ENCODE results near the gene CD9. TPM values are rescaled to one million over a fixed set of nuclear protein-coding genes. Genes with fewer than 3 reads are reported as not detected.

The CD9 gene
- polyA plus RNA-seq, 3 donors from 2014 or later, result 2.1 to 9.8 (median 5.1) TPM

DNA sequence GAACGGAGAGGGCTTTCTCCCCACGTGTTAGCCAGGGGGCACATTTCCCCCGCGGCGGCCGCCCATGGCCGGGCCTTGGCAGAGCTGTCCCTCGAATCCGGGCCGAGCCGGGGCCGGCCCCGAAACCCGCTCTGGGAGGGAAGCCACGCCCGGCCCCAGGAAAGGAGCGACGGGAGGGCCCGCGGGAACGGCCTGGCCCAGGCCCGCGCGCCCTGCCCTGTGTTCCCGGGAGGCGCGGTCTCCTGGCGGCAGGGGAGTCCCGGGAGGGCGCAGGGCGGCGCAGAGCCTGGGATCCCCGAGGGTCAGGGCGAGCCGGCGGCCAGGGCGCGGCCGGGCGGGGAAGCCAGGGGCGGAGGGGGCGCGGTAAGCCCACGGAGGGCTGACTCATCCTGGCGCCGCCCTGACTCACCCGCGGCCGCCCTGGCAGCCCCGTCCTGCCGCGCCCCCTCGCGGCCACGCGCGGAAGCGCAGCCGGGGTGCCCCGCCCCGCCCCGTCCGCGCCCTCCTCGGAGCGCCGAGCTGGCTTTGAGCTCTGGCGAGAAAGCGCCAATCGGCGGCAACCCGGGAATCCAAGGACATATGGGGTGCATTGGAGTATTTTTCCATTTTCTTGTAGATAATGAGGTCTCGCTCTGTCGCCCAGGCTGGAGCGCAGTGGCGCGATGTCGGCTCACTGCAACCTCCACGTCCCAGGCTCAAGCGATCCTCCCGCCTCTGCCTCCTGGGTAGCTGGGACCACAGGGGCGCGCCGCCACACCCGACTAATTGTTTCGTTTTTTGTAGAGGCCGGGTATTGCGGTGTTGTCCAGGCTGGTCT lies 78.4 kb downstream of the CD9 start:
- DNase-seq, result peak; percentile 79 to 85 (median 83)
- H3K36me3 Mint-ChIP-seq, result no peaks in the 10 kb centered on the region
- H3K4me3 Mint-ChIP-seq, result peak overlapping the region; percentile 47 to 84 (median 75)
- no peaks in the 10 kb centered on the region for H3K9me3 Mint-ChIP-seq
- H3K27ac Mint-ChIP-seq, result no peak overlapping the region
- H3K27me3 Mint-ChIP-seq (ENCODE audit: low read depth in 3 of 3), result peaks cover 10 to 27% (median 18%) of the 10 kb centered on the region in 3 donors
- H3K4me1 Mint-ChIP-seq, result peaks cover 3 to 8% of the 10 kb centered on the region in 2 donors

GRCh38 chr12:6279256-6279628 lies 79.0 kb downstream of the CD9 start:
- no peaks in the 10 kb centered on the region for H3K9me3 Mint-ChIP-seq
- H3K27me3 Mint-ChIP-seq (ENCODE audit: low read depth in 3 of 3), result peaks cover 10 to 27% (median 18%) of the 10 kb centered on the region in 3 donors
- H3K4me3 Mint-ChIP-seq, result peak overlapping the region in 4 of 5 donors; percentile 35 to 47 (median 44)
- H3K4me1 Mint-ChIP-seq, result peaks cover 3 to 8% of the 10 kb centered on the region in 2 donors
- H3K36me3 Mint-ChIP-seq, result no peaks in the 10 kb centered on the region
- DNase-seq, result no peak
- no peak overlapping the region for H3K27ac Mint-ChIP-seq

DNA sequence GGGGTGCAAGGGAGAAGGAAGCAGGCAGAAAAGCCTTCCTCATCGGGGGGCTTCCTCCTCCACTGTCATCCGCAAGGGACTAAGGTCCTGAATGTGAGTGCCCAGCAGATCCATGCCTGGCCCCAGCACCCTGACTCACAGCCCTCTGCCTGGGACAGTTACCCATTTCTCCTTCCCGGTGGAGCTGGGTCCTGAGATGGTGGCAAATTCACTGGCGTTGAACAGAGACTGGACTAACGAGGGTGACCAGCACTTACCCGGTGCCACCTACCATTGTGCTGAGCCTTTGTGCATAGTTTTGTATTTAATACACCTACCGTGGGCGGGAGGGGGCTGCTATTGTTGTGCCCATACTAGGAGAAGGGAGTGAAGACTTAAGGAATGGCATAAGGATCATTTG lies 79.4 kb downstream of the CD9 start:
- peak overlapping the region in 1 of 5 donors; percentile 35 for H3K4me3 Mint-ChIP-seq
- H3K9me3 Mint-ChIP-seq, result no peaks in the 10 kb centered on the region
- no peak for DNase-seq
- H3K27me3 Mint-ChIP-seq (ENCODE audit: low read depth in 3 of 3), result peaks cover 10 to 27% (median 18%) of the 10 kb centered on the region in 3 donors
- H3K36me3 Mint-ChIP-seq, result no peaks in the 10 kb centered on the region
- peaks cover 3 to 8% of the 10 kb centered on the region in 2 donors for H3K4me1 Mint-ChIP-seq
- H3K27ac Mint-ChIP-seq, result no peak overlapping the region

DNA sequence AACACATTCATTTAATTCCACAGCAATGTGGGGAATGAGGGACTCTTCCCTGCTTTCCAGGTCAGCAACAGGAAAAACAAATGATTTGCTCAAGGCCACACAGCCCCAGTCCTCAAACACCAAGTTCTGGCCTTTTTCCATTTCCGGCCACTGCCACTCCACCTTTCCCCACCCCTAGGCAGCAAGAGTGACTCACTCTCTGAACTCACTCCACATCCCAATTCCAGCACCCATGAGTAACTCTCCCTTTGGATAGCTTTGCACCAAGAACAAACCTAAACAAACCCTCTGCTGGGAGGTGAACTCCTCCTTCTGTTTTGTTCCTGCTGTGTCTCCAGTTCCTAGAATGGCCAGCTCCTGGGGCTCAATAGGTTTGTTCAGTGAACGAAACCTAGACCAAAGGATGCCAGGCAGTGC lies 79.9 kb downstream of the CD9 start:
- H3K4me1 Mint-ChIP-seq, result peaks cover 5 to 8% of the 10 kb centered on the region in 2 donors
- no peak for DNase-seq
- peaks cover 10 to 26% (median 18%) of the 10 kb centered on the region in 3 donors for H3K27me3 Mint-ChIP-seq (ENCODE audit: low read depth in 3 of 3)
- H3K36me3 Mint-ChIP-seq, result no peaks in the 10 kb centered on the region
- peak overlapping the region in 1 of 5 donors; percentile 35 for H3K4me3 Mint-ChIP-seq
- no peak overlapping the region for H3K27ac Mint-ChIP-seq
- no peaks in the 10 kb centered on the region for H3K9me3 Mint-ChIP-seq

GRCh38 chr12:6280672-6281071 lies 80.5 kb downstream of the CD9 start:
- no peak overlapping the region for H3K4me3 Mint-ChIP-seq
- H3K27me3 Mint-ChIP-seq (ENCODE audit: low read depth in 3 of 3), result peaks cover 9 to 26% (median 18%) of the 10 kb centered on the region in 3 donors
- H3K4me1 Mint-ChIP-seq, result peaks cover 6 to 8% of the 10 kb centered on the region in 2 donors
- H3K9me3 Mint-ChIP-seq, result no peaks in the 10 kb centered on the region
- H3K36me3 Mint-ChIP-seq, result no peaks in the 10 kb centered on the region
- no peak for DNase-seq
- H3K27ac Mint-ChIP-seq, result no peak overlapping the region

- no peaks in the 10 kb centered on the region for H3K9me3 Mint-ChIP-seq
- H3K4me1 Mint-ChIP-seq, result peaks cover 6 to 8% of the 10 kb centered on the region in 2 donors
- H3K27ac Mint-ChIP-seq, result no peak overlapping the region
- no peak for DNase-seq
- no peaks in the 10 kb centered on the region for H3K36me3 Mint-ChIP-seq
- no peak overlapping the region for H3K4me3 Mint-ChIP-seq
- H3K27me3 Mint-ChIP-seq (ENCODE audit: low read depth in 3 of 3), result peaks cover 9 to 26% (median 18%) of the 10 kb centered on the region in 3 donors
Observed at GRCh38 chr12:6281081-6281809, 81.0 kb downstream of the CD9 start.

GRCh38 chr12:6282453-6282840 lies 82.2 kb downstream of the CD9 start:
- H3K27me3 Mint-ChIP-seq (ENCODE audit: low read depth in 3 of 3), result peaks cover 9 to 23% (median 13%) of the 10 kb centered on the region in 3 donors
- no peak overlapping the region for H3K27ac Mint-ChIP-seq
- H3K4me3 Mint-ChIP-seq, result peak overlapping the region in 1 of 5 donors; percentile 38
- peaks cover 6 to 8% of the 10 kb centered on the region in 2 donors for H3K4me1 Mint-ChIP-seq
- no peaks in the 10 kb centered on the region for H3K36me3 Mint-ChIP-seq
- DNase-seq, result no peak
- H3K9me3 Mint-ChIP-seq, result no peaks in the 10 kb centered on the region

DNA sequence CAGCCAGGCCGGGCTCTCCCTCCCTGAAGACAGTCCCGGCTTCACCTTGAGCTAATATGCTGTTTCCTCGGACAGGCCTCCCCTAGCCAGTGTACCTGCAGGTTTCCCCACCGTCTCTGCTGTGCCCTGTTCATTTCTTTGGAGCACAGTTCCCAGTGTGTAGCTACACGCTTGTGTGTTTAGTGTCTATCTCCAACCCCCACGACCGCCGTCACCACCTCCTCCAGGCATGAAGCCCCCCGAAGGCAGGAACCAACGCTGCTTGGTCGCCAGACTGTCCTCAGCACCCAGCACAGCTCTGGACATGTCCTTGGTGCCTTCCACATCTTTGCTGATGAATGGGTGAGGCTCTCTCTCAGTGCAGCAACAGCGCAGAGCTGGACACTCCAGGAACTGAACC lies 84.1 kb downstream of the CD9 start:
- no peak overlapping the region for H3K4me3 Mint-ChIP-seq
- H3K27me3 Mint-ChIP-seq (ENCODE audit: low read depth in 3 of 3), result peaks cover 7 to 19% (median 8%) of the 10 kb centered on the region in 3 donors
- DNase-seq, result no peak
- H3K27ac Mint-ChIP-seq, result no peak overlapping the region
- H3K4me1 Mint-ChIP-seq, result peaks cover 0 to 3% of the 10 kb centered on the region in 2 donors
- no peaks in the 10 kb centered on the region for H3K36me3 Mint-ChIP-seq
- H3K9me3 Mint-ChIP-seq, result no peaks in the 10 kb centered on the region

DNA sequence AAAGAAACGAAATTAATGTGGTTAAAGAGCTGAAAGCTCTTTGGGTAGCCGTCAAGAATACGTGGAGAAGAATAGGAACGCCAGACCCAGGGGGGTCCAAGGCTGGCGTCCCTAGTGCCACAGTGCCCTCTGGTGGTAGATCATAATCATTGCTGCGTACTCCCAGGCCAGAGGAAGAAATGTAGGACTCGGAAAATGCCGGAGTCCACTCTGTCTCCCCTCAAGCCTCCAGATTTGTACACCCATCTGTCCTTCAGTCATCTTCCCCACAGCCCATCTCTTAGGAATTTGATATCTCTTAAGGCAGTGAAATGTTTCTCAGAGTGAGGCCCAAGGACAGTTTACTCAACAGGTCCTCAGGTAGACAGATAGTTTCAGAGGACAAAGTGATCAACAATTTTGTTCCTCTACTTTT lies 84.9 kb downstream of the CD9 start:
- Mint-ChIP-seq H3K27ac (no peak overlapping the region), H3K4me3 (no peak overlapping the region), H3K9me3 (no peaks in the 10 kb centered on the region), H3K27me3 (ENCODE audit: low read depth in 3 of 3) (peaks cover 6 to 17% (median 8%) of the 10 kb centered on the region in 3 donors), H3K36me3 (no peaks in the 10 kb centered on the region), H3K4me1 (peaks cover 0 to 3% of the 10 kb centered on the region in 2 donors)
- DNase-seq, result peak; percentile 55 to 62 (median 58)

DNA sequence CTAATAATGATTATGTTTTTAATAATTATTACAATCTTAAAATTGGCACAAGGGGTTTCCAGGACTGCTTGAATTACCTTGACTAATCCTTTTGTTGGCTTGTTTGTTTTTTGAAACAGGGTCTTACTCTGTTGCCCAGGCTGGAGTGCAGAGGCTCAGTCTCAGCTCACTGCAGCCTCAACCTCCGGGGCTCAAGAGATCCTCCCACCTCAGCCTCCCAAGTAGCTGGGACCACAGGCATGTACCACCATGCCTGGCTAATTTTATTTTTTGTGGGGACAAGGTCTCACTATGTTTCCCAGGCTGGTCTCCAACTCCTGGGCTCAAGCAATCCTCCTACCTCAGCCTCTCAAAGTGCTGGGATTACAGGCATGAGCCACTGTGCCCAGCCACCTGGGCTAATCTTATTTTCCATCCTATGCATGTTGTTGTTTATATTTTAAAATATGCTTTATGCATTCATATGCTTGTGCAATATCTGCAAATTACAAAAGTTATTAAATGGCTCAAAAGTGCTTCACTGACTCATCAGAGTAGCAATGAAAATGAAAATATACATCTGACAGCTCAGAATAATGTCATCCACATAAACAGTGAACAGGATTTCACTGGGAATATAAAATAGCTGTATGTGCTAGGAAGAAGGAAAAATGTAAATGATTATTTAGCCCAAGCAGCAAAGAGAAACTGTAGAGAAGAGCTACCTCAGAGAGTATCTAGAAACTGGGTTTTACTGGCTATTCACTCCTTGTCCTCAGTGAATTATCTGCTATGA lies 85.5 kb downstream of the CD9 start:
- no peak overlapping the region for H3K4me3 Mint-ChIP-seq
- no peak for DNase-seq
- no peaks in the 10 kb centered on the region for H3K36me3 Mint-ChIP-seq
- H3K4me1 Mint-ChIP-seq, result peaks cover 0 to 3% of the 10 kb centered on the region in 2 donors
- peaks cover 3 to 12% (median 8%) of the 10 kb centered on the region in 3 donors for H3K27me3 Mint-ChIP-seq (ENCODE audit: low read depth in 3 of 3)
- H3K27ac Mint-ChIP-seq, result no peak overlapping the region
- H3K9me3 Mint-ChIP-seq, result no peaks in the 10 kb centered on the region

Other genes starting within 250 kb of the CD9 start
- under 1 TPM in 2 of 3 donors, not detected in 1; 0.10 to 0.16 TPM for gene VWF, start 75.7 kb upstream of the CD9 start, polyA plus RNA-seq
- under 1 TPM in 2 of 3 donors, not detected in 1; 0.19 to 0.61 TPM for gene PLEKHG6, start 110.3 kb downstream of the CD9 start, polyA plus RNA-seq
- 10 to 100 TPM; 37.7 to 89.0 (median 67.0) TPM for gene TNFRSF1A, start 141.7 kb downstream of the CD9 start, polyA plus RNA-seq
- under 1 TPM in 2 of 3 donors, not detected in 1; 0.10 to 0.64 TPM for gene SCNN1A, start 175.2 kb downstream of the CD9 start, polyA plus RNA-seq
- 1 to 10 TPM; 1.2 to 3.6 (median 2.8) TPM for gene LTBR, start 183.8 kb downstream of the CD9 start, polyA plus RNA-seq
- gene CD27, start 244.6 kb downstream of the CD9 start, polyA plus RNA-seq, result 10 to 100 TPM; 17.0 to 28.5 (median 25.4) TPM

Measured in immature natural killer cell (primary cell).